Measurements from ENCODE around the gene DBT. TPM values are rescaled to one million over a fixed set of nuclear protein-coding genes. Genes with fewer than 3 reads are reported as not detected.

DBT gene
- total RNA-seq, 1 experiment from 2014 or later, result 7.8 TPM

- DNase-seq (ENCODE audit: low spot score), result no peak
Observed at GRCh38 chr1:100198596-100198995, 51.0 kb downstream of the DBT start.

- DNase-seq (ENCODE audit: low spot score), result peak; percentile 89
Observed at GRCh38 chr1:100188617-100189016, 61.0 kb downstream of the DBT start.

- peak; percentile 29 for DNase-seq (ENCODE audit: low spot score)
Observed at GRCh38 chr1:100187912-100188311, 61.7 kb downstream of the DBT start.

GRCh38 chr1:100184536-100184935, 65.1 kb downstream of the DBT start:
- DNase-seq (ENCODE audit: low spot score), result no peak

GRCh38 chr1:100183370-100183769, 66.3 kb downstream of the DBT start:
- DNase-seq (ENCODE audit: low spot score), result no peak

GRCh38 chr1:100178091-100178490, 71.5 kb downstream of the DBT start, which contains the start of gene LRRC39:
TSS of gene LRRC39 (minus strand) at chr1:100178256. CDS start at chr1:100168516, 9,740 bp downstream.
- DNase-seq (ENCODE audit: low spot score), result no peak

GRCh38 chr1:100177295-100178041, 72.2 kb downstream of the DBT start:
- DNase-seq (ENCODE audit: low spot score), result no peak

GRCh38 chr1:100168051-100168450, 81.6 kb downstream of the DBT start:
- no peak for DNase-seq (ENCODE audit: low spot score)

GRCh38 chr1:100164702-100165101, 84.9 kb downstream of the DBT start:
- DNase-seq (ENCODE audit: low spot score), result no peak

GRCh38 chr1:100164216-100164615, 85.4 kb downstream of the DBT start:
- DNase-seq (ENCODE audit: low spot score), result no peak

GRCh38 chr1:100162881-100163280, 86.8 kb downstream of the DBT start:
- DNase-seq (ENCODE audit: low spot score), result no peak

- no peak for DNase-seq (ENCODE audit: low spot score)
Observed at GRCh38 chr1:100152271-100152670, 97.4 kb downstream of the DBT start.

GRCh38 chr1:100151679-100152078, 98.0 kb downstream of the DBT start:
- DNase-seq (ENCODE audit: low spot score), result no peak

GRCh38 chr1:100147875-100148274, 101.8 kb downstream of the DBT start:
- no peak for DNase-seq (ENCODE audit: low spot score)

GRCh38 chr1:100146958-100147357, 102.7 kb downstream of the DBT start:
- DNase-seq (ENCODE audit: low spot score), result no peak

GRCh38 chr1:100145116-100145515, 104.5 kb downstream of the DBT start:
- no peak for DNase-seq (ENCODE audit: low spot score)

GRCh38 chr1:100142343-100142742, 107.3 kb downstream of the DBT start:
- DNase-seq (ENCODE audit: low spot score), result no peak

GRCh38 chr1:100141192-100141591, 108.4 kb downstream of the DBT start:
- DNase-seq (ENCODE audit: low spot score), result no peak

GRCh38 chr1:100137602-100138001, 112.0 kb downstream of the DBT start:
- DNase-seq (ENCODE audit: low spot score), result no peak

Other genes with a start within 250 kb of the DBT start
- gene SASS6, start 116.9 kb downstream of the DBT start, total RNA-seq (2014; rRNA removed; shearing (Covaris generic)), result 8.1 and 9.4 TPM in 2 replicates
- gene TRMT13, start 116.7 kb downstream of the DBT start, total RNA-seq (2014; rRNA removed; shearing (Covaris generic)), result 4.0 and 7.6 TPM in 2 replicates
- gene LRRC39, start 71.6 kb downstream of the DBT start, total RNA-seq (2014; rRNA removed; shearing (Covaris generic)), result 0.06 TPM in 1 of 2 replicates, not detected in the other
- 31.3 and 31.4 TPM in 2 replicates for gene RTCA, start 16.4 kb upstream of the DBT start, total RNA-seq (2014; rRNA removed; shearing (Covaris generic))
- gene CDC14A, start 102.7 kb upstream of the DBT start, total RNA-seq (2014; rRNA removed; shearing (Covaris generic)), result 2.3 and 8.3 TPM in 2 replicates

Measured in H4 (cell line).